ENCODE results near the gene CACTIN. TPM values are rescaled to one million over a fixed set of nuclear protein-coding genes. Genes with fewer than 3 reads are reported as not detected.

CACTIN gene
- total RNA-seq, 1 experiment from 2014 or later, result 33.2 TPM

DNA sequence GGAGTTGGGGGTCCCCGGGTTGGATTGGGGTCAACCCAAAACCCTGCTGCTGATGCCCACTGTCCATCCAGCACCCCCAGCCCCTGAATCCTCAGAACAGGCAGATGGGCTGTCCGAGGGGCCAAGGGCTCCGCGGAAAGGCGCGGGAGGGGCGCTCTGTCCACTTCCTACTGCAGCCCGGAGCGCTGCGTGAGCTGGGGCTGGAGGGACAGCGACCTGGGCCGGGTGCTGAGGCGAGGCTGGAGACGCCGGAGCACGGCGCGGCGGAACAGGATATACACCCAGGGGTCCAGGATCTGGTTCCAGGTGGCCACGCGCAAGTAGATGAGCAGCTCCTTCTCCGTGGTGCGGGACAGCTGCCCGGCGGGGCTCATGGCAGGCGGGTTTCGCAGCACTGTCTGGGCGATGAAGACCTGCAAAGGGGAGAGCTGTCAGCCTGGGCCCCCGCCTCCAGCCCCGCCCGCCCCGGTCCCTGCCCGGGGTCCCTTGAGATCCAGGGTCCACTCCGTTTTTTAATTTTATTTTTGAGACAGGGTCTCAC, 31.0 kb downstream of the CACTIN start:
- no peaks in the 10 kb centered on the region for H3K79me2 ChIP-seq (ENCODE audit: insufficient read depth, low read length)
- no peak overlapping the region for H3K27ac ChIP-seq (ENCODE audit: low read depth, low read length)
- H3K36me3 ChIP-seq (ENCODE audit: control insufficient read depth in 1 of 2, insufficient read depth in 2 of 2, low read length in 2 of 2), result no peaks in the 10 kb centered on the region
- H3K4me3 ChIP-seq (replicated peaks in 1 of 2; ENCODE audit: low read depth in 1 of 2, low read length in 2 of 2), result no peak overlapping the region
- H3K9me3 ChIP-seq (ENCODE audit: control insufficient read depth in 1 of 2, insufficient read depth in 1 of 2, low read depth in 1 of 2, low read length in 2 of 2), result no peaks in the 10 kb centered on the region
- H2AFZ ChIP-seq (ENCODE audit: low read depth, low read length, poor library complexity, severe bottlenecking), result no peak overlapping the region
- H3K4me2 ChIP-seq (ENCODE audit: low read length), result no peak overlapping the region
- ChIA-PET POLR2A (no interaction called here), RAD21 (ENCODE audit: low non-redundant PET in 1 of 2, low total read pairs in 2 of 2, uncharacterized antibody in 2 of 2, unreplicated experiment in 2 of 2) (no interaction called here), CTCF (no interaction called here)
- DNase-seq (ENCODE audit: low read depth, low spot score) (no peak), ATAC-seq (no peak)
- intact Hi-C loops (cut with micrococcal nuclease), result no loop called here
- H3K9ac ChIP-seq (ENCODE audit: low read length), result no peak overlapping the region
- H3K4me1 ChIP-seq (ENCODE audit: control insufficient read depth in 1 of 2, insufficient read depth in 2 of 2, low read length in 2 of 2), result no peaks in the 10 kb centered on the region
- no peaks in the 10 kb centered on the region for H4K20me1 ChIP-seq (ENCODE audit: insufficient read depth)
- BruUV-seq (replicated peaks), result no TSS peak
- no peaks in the 10 kb centered on the region for H3K9me2 ChIP-seq (ENCODE audit: insufficient read depth)
- TF ChIP-seq POLR2A (IDR thresholded peaks at IDR 0.05; ENCODE audit: borderline replicate concordance, extremely low read depth, insufficient read depth, insufficient read length) (no peak), SRF (IDR thresholded peaks at IDR 0.05; ENCODE audit: low read depth) (no peak), JUND (IDR thresholded peaks at IDR 0.05) (no peak), EGR1 (IDR thresholded peaks at IDR 0.05; ENCODE audit: low read depth) (no peak), SIN3A (IDR thresholded peaks at IDR 0.05; ENCODE audit: low read depth) (no peak)
- no peaks in the 10 kb centered on the region for H3K27me3 ChIP-seq (ENCODE audit: insufficient read depth, low read length)

GRCh38 chr19:3593156-3593555, 33.4 kb downstream of the CACTIN start:
- ATAC-seq, result no peak
- no peaks in the 10 kb centered on the region for H3K4me1 ChIP-seq (ENCODE audit: control insufficient read depth in 1 of 2, insufficient read depth in 2 of 2, low read length in 2 of 2)
- CTCF ChIA-PET, result no interaction called here
- no peak overlapping the region for H3K4me3 ChIP-seq (replicated peaks in 1 of 2; ENCODE audit: low read depth in 1 of 2, low read length in 2 of 2)
- H3K36me3 ChIP-seq (ENCODE audit: control insufficient read depth in 1 of 2, insufficient read depth in 2 of 2, low read length in 2 of 2), result no peaks in the 10 kb centered on the region
- POLR2A ChIA-PET, result no interaction called here
- H3K27ac ChIP-seq (ENCODE audit: low read depth, low read length), result no peak overlapping the region
- intact Hi-C loops (cut with micrococcal nuclease), result no loop called here
- no peaks in the 10 kb centered on the region for H3K79me2 ChIP-seq (ENCODE audit: insufficient read depth, low read length)
- TF ChIP-seq, protein P1, sequence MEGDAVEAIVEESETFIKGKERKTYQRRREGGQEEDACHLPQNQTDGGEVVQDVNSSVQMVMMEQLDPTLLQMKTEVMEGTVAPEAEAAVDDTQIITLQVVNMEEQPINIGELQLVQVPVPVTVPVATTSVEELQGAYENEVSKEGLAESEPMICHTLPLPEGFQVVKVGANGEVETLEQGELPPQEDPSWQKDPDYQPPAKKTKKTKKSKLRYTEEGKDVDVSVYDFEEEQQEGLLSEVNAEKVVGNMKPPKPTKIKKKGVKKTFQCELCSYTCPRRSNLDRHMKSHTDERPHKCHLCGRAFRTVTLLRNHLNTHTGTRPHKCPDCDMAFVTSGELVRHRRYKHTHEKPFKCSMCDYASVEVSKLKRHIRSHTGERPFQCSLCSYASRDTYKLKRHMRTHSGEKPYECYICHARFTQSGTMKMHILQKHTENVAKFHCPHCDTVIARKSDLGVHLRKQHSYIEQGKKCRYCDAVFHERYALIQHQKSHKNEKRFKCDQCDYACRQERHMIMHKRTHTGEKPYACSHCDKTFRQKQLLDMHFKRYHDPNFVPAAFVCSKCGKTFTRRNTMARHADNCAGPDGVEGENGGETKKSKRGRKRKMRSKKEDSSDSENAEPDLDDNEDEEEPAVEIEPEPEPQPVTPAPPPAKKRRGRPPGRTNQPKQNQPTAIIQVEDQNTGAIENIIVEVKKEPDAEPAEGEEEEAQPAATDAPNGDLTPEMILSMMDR (IDR thresholded peaks at IDR 0.05 in 2 of 3, conservative IDR thresholded peaks at IDR 0.05 in 1 of 3; ENCODE audit: borderline replicate concordance in 1 of 3, insufficient read depth in 1 of 3, low read depth in 2 of 3, low read length in 2 of 3), result 0 out of 6 replicates have a peak, but pooled peaks of 2 of the 3 experiments have one; percentile 2 to 7
- no peak for TF ChIP-seq POLR2AphosphoS5 (IDR thresholded peaks at IDR 0.05; ENCODE audit: low read depth, low read length)
- H3K9me3 ChIP-seq (ENCODE audit: control insufficient read depth in 1 of 2, insufficient read depth in 1 of 2, low read depth in 1 of 2, low read length in 2 of 2), result no peaks in the 10 kb centered on the region
- DNase-seq (ENCODE audit: low read depth, low spot score), result no peak
- no peak overlapping the region for H2AFZ ChIP-seq (ENCODE audit: low read depth, low read length, poor library complexity, severe bottlenecking)
- no peaks in the 10 kb centered on the region for H3K27me3 ChIP-seq (ENCODE audit: insufficient read depth, low read length)
- H4K20me1 ChIP-seq (ENCODE audit: insufficient read depth), result no peaks in the 10 kb centered on the region
- BruUV-seq (replicated peaks), result no TSS peak
- H3K9me2 ChIP-seq (ENCODE audit: insufficient read depth), result no peaks in the 10 kb centered on the region
- RAD21 ChIA-PET (ENCODE audit: low non-redundant PET in 1 of 2, low total read pairs in 2 of 2, uncharacterized antibody in 2 of 2, unreplicated experiment in 2 of 2), result no interaction called here
- no peak overlapping the region for H3K4me2 ChIP-seq (ENCODE audit: low read length)
- H3K9ac ChIP-seq (ENCODE audit: low read length), result no peak overlapping the region
